A673 (cell line): ENCODE data around the gene CRACR2A.

Source experiments
- EZH2 ChIP-seq: fragments of 200-600 bp; sonication (generic); IDR thresholded peaks from 2 replicates; pipeline ENCODE4 v1.6.1; 2017; ENCODE audit warnings: borderline replicate concordance, low read depth, mild to moderate bottlenecking, mixed read lengths, antibody characterized with exemption, low read length; ENCODE audit not compliant: poor library complexity, severe bottlenecking
- TF ChIP-seq, protein P1 (sequence below): fragments of 300-800, 200-600 bp; sonication (generic); conservative IDR thresholded peaks from 2 replicates; pipeline ENCODE4 v1.5.1; 2017; ENCODE audit warnings: low read depth, mild to moderate bottlenecking, antibody characterized with exemption, low read length, moderate library complexity, mixed read lengths

DNA sequence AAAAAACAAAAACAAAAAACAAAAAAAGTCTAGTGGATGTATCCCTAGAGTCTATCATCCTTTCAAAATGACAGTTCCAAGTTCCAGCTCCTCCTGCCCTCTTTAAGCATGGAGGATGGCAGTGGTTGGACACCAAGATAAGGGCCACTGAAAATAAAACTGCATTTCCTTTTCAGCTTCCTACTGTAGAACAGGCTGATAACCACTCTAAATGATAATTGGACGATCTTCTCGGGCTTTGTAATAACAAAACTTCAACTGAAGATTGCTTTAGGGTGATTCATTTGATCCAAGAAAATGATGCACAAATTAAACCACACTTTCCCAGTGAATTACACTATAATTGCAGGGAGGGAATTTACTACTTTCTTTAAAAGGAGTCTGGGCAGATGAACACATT is 42.2 kb upstream of the CRACR2A start:
- TF ChIP-seq, protein P1, sequence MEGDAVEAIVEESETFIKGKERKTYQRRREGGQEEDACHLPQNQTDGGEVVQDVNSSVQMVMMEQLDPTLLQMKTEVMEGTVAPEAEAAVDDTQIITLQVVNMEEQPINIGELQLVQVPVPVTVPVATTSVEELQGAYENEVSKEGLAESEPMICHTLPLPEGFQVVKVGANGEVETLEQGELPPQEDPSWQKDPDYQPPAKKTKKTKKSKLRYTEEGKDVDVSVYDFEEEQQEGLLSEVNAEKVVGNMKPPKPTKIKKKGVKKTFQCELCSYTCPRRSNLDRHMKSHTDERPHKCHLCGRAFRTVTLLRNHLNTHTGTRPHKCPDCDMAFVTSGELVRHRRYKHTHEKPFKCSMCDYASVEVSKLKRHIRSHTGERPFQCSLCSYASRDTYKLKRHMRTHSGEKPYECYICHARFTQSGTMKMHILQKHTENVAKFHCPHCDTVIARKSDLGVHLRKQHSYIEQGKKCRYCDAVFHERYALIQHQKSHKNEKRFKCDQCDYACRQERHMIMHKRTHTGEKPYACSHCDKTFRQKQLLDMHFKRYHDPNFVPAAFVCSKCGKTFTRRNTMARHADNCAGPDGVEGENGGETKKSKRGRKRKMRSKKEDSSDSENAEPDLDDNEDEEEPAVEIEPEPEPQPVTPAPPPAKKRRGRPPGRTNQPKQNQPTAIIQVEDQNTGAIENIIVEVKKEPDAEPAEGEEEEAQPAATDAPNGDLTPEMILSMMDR = no peak
- no peak for TF ChIP-seq EZH2
